NCI-H460 (cell line): ENCODE data around the gene ARFGEF2. TPM values are rescaled to one million over a fixed set of nuclear protein-coding genes. Genes with fewer than 3 reads are reported as not detected.
"Not testable (repeated sequence)": the region's sequence is repeated elsewhere in the genome, so short reads cannot be mapped to it uniquely, and the experiment has no call there.

Experiments used
- DNase-seq: peaks from one replicate; pipeline ENCODE4 v3.0.0-alpha.2; 2016; ENCODE audit warnings: low read depth; ENCODE audit errors: extremely low read depth
- total RNA-seq: library from RNA; depleted of rRNA; stranded (reverse); fragments of >200 nt; shearing (Covaris generic); gene quantifications from 2 replicates; pipeline ENCODE4 v1.2.3, GENCODE V29; 2014

The ARFGEF2 gene
- total RNA-seq, 1 experiment from 2014 or later = 51.0 TPM

- DNase-seq = no peak
Measured at GRCh38 chr20:48926821-48927220, 5.3 kb downstream of the ARFGEF2 start.

DNA sequence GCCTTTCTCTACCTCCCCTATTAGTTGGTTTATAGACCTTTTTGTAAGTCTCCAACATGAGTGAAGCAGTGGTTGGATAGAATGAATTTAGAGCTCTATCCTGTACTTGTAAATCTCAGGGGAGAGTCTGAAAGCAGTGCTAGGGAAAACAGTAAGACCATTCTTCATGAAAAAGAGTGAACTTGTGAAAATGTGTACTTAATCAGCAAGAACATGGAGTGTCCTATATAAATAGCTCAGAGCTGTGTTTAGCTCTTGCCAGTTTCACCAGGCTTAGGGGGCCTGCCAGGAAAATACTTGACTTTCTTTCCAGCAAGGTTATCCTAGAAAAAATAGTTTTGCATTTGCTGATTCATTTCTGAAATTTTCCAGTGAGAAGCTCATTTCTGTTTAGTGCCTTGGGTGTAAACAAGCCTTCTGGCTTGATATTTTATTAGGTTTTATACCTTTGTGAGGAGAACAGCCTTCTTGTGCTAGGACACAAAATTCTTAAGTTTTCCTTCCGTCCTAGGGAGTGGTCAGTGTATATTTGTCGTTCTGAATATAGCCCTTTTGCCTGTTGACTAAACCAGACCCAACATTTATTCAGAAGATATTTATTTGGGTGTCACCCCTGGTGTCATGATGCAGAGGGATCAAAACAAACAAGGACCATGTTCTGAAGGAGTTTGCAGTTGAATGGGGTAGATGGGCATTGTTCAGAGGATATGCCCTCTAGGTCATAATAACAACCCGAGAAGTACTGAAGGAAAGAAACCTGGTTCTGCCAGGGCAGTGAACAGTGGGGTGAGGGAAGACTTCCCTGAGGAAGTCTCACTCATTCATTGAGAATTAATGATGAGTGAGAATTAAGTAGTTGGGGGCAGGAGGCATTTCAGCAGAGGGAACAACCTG is 7.6 kb downstream of the ARFGEF2 start:
- DNase-seq = no peak

DNA sequence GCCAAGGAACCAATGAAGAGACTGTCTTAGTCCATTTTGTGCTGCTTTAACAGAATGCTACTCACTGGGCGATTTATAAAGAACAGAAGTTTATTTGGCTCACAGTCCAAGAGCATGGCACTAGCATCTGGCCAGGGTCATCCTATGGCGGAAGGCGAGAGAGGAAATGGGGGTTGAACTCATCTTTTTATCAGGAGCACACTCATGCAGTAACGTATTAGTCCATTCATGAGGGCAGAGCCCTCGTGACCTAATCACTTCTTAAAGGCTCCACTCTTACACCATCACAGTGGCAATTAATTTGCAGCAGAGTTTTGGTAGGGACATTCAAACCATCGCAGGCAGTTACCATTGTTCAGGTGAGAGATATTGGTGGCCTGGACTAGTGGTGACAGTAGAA is 8.5 kb downstream of the ARFGEF2 start:
- DNase-seq = no peak

GRCh38 chr20:48930878-48931277 is 9.4 kb downstream of the ARFGEF2 start:
- DNase-seq = no peak

GRCh38 chr20:48931527-48932374 is 10.2 kb downstream of the ARFGEF2 start:
- no peak for DNase-seq

DNA sequence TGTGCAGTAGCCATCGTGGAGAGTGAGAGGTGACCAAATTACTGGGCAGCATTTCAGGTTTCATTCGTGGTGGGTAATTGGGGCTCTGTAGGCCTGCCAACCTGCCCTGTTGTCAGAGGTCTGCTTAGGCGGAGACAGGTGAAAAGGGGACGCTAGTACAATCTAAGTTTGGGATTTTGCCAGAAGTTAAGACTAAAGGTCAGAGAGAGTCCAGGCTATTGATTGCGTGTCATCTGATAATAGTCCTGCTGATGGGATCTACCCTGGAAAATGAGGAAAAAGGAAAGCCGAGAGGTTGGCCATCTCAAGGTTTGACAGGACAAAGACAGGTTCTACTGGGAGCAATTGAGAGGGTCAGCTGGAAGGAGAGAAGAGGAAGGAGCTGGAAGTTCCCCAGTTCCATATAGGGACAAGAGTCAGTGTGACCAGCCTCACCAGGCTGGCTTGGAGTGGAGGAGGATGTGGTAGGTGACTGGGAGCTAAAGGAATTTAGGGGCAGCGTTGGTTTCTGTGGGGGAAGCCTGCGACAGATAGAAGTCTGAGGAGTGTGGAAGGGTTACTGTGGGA is 10.9 kb downstream of the ARFGEF2 start:
- no peak for DNase-seq

- DNase-seq = no peak
Measured at GRCh38 chr20:48933017-48933766, 11.7 kb downstream of the ARFGEF2 start.

DNA sequence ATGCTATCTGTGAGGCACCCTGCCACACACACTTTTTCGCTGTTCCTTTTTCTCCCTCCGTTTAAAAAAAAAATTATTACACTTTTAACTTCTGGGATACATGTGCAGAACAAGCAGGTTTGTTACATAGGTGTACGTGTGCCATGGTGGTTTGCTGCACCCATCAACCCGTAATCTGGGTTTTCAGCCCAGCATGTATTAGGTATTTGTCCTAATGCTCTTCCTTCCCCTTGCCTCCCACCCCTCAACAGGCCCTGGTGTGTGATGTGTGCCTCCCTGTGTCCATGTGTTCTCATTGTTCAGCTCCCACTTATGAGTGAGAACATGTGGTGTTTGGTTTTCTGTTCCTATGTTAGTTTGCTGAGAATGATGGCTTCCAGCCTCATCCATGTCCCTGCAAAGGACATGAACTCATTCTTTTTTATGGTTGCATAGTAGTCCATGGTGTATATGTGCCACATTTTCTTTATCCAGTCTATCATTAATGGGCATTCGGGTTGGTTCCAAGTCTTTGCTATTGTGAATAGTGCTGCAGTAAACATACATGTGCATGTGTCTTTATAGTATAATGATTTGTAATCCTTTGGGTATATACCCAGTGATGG is 12.9 kb downstream of the ARFGEF2 start:
- not testable (repeated sequence) for DNase-seq

GRCh38 chr20:48934966-48935365 is 13.5 kb downstream of the ARFGEF2 start:
- DNase-seq = not testable (repeated sequence)

GRCh38 chr20:48936178-48936577 is 14.7 kb downstream of the ARFGEF2 start:
- DNase-seq = not testable (repeated sequence)

- DNase-seq = no peak
Measured at GRCh38 chr20:48937674-48938073, 16.2 kb downstream of the ARFGEF2 start.

DNA sequence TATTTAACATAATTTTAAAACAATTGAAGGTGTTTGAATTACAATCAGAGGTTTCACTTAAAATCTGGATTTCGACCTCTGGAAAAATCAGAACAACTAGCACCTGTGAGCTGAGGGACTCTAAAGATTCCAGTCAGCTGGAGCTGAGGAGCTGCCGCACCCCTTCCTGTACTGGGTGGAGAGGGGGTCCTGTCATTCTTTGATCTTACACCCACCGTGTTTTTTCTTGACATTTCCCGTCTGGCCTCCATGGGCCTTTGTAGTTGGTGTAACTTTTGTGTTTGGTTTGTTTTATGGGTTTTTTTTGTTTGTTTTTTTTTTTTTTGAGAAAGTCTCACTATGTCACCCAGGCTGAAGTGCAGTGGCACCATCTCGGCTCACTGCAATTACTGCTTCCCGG is 17.2 kb downstream of the ARFGEF2 start:
- DNase-seq = no peak

GRCh38 chr20:48940170-48940569 is 18.7 kb downstream of the ARFGEF2 start:
- DNase-seq = no peak

GRCh38 chr20:48941467-48941866 is 20.0 kb downstream of the ARFGEF2 start:
- no peak for DNase-seq

DNA sequence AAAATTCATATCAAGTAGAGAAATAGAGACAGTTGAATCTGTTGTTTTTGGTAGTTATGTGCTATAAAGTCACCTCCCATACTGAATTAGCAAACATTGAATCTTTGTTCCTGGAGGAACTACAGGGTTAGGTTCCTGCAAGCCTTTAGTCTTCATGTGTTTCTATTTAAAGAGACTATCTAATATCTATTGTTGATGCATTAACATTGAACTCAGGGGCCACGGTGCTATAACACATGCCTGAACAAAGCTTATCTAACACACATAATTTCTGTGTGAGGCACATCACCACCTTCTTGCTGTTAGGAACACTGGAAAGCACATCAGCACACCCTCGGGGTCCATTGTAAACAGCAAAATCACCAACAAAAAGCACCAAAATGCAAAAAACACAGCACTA is 21.2 kb downstream of the ARFGEF2 start:
- no peak for DNase-seq

DNA sequence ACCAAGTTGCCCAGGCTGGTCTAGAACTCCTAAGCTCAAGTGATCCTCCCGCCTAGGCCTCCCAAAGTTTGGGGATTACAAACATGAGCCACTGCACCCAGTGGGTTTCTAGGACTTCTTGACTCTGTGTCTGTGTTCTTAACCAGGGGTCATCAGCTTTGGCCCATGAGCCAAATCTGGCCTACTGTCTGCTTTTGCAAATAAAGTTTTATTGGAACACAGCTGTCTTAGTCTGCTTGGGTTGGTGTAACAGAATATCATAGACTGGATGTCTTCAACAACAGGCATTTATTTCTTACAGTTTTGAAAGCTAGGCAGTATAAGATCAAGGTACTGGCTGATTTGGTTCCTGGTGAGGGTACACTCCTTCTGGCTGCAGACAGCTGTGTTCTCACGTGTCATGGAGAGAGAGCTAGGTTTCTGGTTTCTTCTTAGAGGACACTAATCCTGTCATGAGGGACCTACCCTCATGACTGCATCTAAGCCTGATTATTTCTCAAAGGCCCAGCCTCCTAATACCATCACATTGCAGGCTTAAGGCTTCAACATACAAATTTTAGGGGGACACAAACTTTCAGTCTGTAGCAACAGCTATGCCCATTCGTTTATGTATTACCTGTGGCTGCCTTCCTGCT is 23.3 kb downstream of the ARFGEF2 start:
- DNase-seq = no peak

GRCh38 chr20:48945840-48946514 is 24.5 kb downstream of the ARFGEF2 start:
- no peak for DNase-seq

- DNase-seq = no peak
Measured at GRCh38 chr20:48948612-48949011, 27.1 kb downstream of the ARFGEF2 start.
